HFF-Myc (cell line): Measurements from ENCODE around the gene KHDC1L.

Source experiments
- DNase-seq: peaks from one replicate; pipeline ENCODE4 v3.0.0-alpha.2; 2011; ENCODE audit warnings: low read depth; ENCODE audit errors: extremely low read depth
- H3K4me3 ChIP-seq: replicated peaks from 2 replicates; pipeline ENCODE4 v1.5.1; 2011; ENCODE audit warnings: low read depth, mild to moderate bottlenecking, control low read depth, low read length
- CTCF ChIP-seq: IDR thresholded peaks from 2 replicates; pipeline ENCODE4 v1.5.1; 2012; ENCODE audit warnings: mild to moderate bottlenecking, low read depth, low read length, control low read depth; ENCODE audit errors: missing control alignments

Gene KHDC1L

DNA sequence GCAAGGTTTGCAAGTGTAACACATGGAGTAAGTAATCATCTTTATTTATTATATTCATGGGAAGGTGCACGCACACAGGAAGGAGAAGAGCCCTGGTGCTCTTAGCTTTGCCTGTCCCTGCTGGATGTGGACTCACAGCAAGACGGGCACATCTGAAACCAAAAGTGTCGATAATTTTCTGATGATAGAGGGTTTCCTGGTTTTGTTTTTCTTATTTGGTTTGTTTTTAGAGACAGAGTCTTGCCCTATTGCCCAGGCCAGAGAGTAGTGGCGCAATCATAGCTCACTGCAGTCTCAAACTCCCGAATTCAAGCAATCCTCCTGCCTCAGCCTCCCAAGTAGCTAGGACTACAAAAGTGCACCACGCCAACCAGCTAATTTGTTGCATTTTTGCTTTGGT, 7.8 kb upstream of the KHDC1L start:
- TF ChIP-seq CTCF = no peak
- H3K4me3 ChIP-seq = no peak overlapping the region
- DNase-seq = no peak

DNA sequence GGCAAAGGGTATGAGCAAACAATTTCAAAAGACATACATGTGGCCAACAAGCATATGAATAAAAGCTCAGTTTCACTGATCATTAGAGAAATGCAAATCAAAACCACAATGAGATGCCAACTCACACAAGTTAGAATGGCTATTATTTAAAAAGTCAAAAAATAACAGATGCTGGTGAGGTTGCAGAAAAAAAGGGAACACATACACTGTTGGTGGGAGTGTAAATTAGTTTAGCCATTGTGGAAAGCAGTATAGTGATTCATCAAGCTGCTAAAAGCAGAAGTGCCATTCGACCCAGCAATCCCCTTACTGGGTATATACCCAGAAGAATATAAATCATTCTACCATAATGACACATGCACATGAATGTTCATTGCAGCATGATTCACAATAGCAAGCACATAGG, 6.7 kb upstream of the KHDC1L start:
- no peak for TF ChIP-seq CTCF
- no peak for DNase-seq
- H3K4me3 ChIP-seq = no peak overlapping the region

GRCh38 chr6:73227606-73228255, 2.4 kb upstream of the KHDC1L start:
- TF ChIP-seq CTCF = no peak

GRCh38 chr6:73216859-73217258, 8.4 kb downstream of the KHDC1L start:
- no peak for DNase-seq
- H3K4me3 ChIP-seq = no peak overlapping the region
- no peak for TF ChIP-seq CTCF

More at GRCh38 chr6:73227606-73228255, 2.4 kb upstream of the KHDC1L start:
- no peak overlapping the region for H3K4me3 ChIP-seq
- no peak for DNase-seq

- no peak for TF ChIP-seq CTCF
- H3K4me3 ChIP-seq = no peak overlapping the region
- no peak for DNase-seq
Measured at GRCh38 chr6:73209117-73209516, 16.2 kb downstream of the KHDC1L start.

GRCh38 chr6:73207221-73207837, 18.0 kb downstream of the KHDC1L start:
- H3K4me3 ChIP-seq = no peak overlapping the region
- no peak for DNase-seq
- no peak for TF ChIP-seq CTCF
